GM12872 (cell line): ENCODE data around the gene FAM83F.

ENCODE experiments used
- CTCF ChIP-seq: IDR thresholded peaks from 3 replicates; pipeline ENCODE4 v1.5.1; 2011; ENCODE audit warnings: low read depth, mild to moderate bottlenecking, low read length, moderate library complexity; ENCODE audit not compliant: insufficient read depth

FAM83F gene

GRCh38 chr22:40077646-40078016 lies 82.9 kb downstream of the FAM83F start:
- TF ChIP-seq CTCF = no peak

GRCh38 chr22:40081662-40082061 lies 86.9 kb downstream of the FAM83F start:
- no peak for TF ChIP-seq CTCF

- TF ChIP-seq CTCF = no peak
Measured at GRCh38 chr22:40082184-40082583, 87.4 kb downstream of the FAM83F start.

GRCh38 chr22:40083794-40084193 lies 89.0 kb downstream of the FAM83F start:
- TF ChIP-seq CTCF = no peak

- TF ChIP-seq CTCF = no peak
Measured at GRCh38 chr22:40084246-40084645, 89.5 kb downstream of the FAM83F start.

GRCh38 chr22:40088818-40089217 lies 94.1 kb downstream of the FAM83F start:
- TF ChIP-seq CTCF = no peak
